IMR-90 (cell line): ENCODE data around the gene SYT11. TPM values are rescaled to one million over a fixed set of nuclear protein-coding genes. Genes with fewer than 3 reads are reported as not detected.

ENCODE experiments used
- ATAC-seq: fragments of 200-7000 bp; cut with Tn5 transposase; 2 replicates; pipeline ENCODE4 v1.9.1; 2020; ENCODE audit warnings: low read depth, mild to moderate bottlenecking, moderate library complexity
- BruUV-seq: library from RNA; stranded (reverse); fragments of 400-500 nt; replicated peaks from 2 replicates; lab custom pipeline; 2021; lab: Mats Ljungman, UMichigan
- CTCF ChIA-PET: fragments of 300-600 bp; formaldehyde crosslinking; extraction: SDS; loops from one replicate; lab custom pipeline; 2021; ENCODE audit warnings: antibody characterized with exemption; lab: Yijun Ruan, JAX
- POLR2A ChIA-PET: fragments of 300-600 bp; sonication (Branson Sonifier 250); formaldehyde crosslinking; loops from one replicate; lab custom pipeline; 2022; ENCODE audit warnings: antibody characterized with exemption; ENCODE audit not compliant: unreplicated experiment; lab: Charles Lee
- DNase-seq: peaks from one replicate; pipeline ENCODE4 v3.0.0; 2013
- H2AFZ ChIP-seq: replicated peaks from 2 replicates; pipeline ENCODE3; 2013; ENCODE audit warnings: low read length, mild to moderate bottlenecking; ENCODE audit not compliant: poor library complexity
- H2AK5ac ChIP-seq: 2 replicates; pipeline ENCODE4 v1.6.1; 2013; ENCODE audit warnings: low read depth, low read length, inconsistent platforms
- H2AK9ac ChIP-seq: replicated peaks from 2 replicates; pipeline ENCODE3; 2013; ENCODE audit warnings: mild to moderate bottlenecking, low read depth, low read length, moderate library complexity; ENCODE audit not compliant: poor library complexity
- H2BK120ac ChIP-seq: 2 replicates; pipeline ENCODE4 v1.6.1; 2013; ENCODE audit warnings: low read depth, low read length, inconsistent platforms
- H2BK15ac ChIP-seq: 3 replicates; pipeline ENCODE4 v1.6.1; 2013; ENCODE audit warnings: low read depth, low read length, inconsistent platforms
- H2BK20ac ChIP-seq: 2 replicates; pipeline ENCODE4 v1.6.1; 2013; ENCODE audit warnings: low read depth, mild to moderate bottlenecking, inconsistent platforms, low read length, moderate library complexity
- H2BK5ac ChIP-seq: 2 replicates; pipeline ENCODE4 v1.6.1; 2013; ENCODE audit warnings: mild to moderate bottlenecking, low read depth, low read length, inconsistent platforms; ENCODE audit not compliant: poor library complexity, severe bottlenecking
- H3K14ac ChIP-seq: replicated peaks from 2 replicates; pipeline ENCODE4 v1.6.1; 2013; ENCODE audit warnings: low read depth, low read length, inconsistent platforms
- H3K18ac ChIP-seq: 2 replicates; pipeline ENCODE4 v1.6.1; 2013; ENCODE audit warnings: low read depth, low read length, control low read depth
- H3K23ac ChIP-seq: 2 replicates; pipeline ENCODE4 v1.6.1; 2013; ENCODE audit warnings: low read depth, low read length, inconsistent platforms
- H3K27ac ChIP-seq: 2 replicates; pipeline ENCODE4 v1.5.1; 2013; ENCODE audit warnings: mild to moderate bottlenecking, control low read depth, low read length; ENCODE audit not compliant: insufficient read depth
- H3K27me3 ChIP-seq: 2 replicates; pipeline ENCODE4 v1.6.1; 2013; ENCODE audit warnings: low read length; ENCODE audit not compliant: control insufficient read depth, insufficient read depth
- H3K36me3 ChIP-seq: 2 replicates; pipeline ENCODE4 v1.6.1; 2013; ENCODE audit warnings: low read length, mixed read lengths; ENCODE audit not compliant: control insufficient read depth, insufficient read depth
- H3K4ac ChIP-seq: 2 replicates; pipeline ENCODE4 v1.6.1; 2013; ENCODE audit warnings: low read depth, low read length, inconsistent platforms
- H3K4me1 ChIP-seq: 2 replicates; pipeline ENCODE4 v1.6.1; 2013; ENCODE audit warnings: low read length, mixed read lengths; ENCODE audit not compliant: control insufficient read depth, insufficient read depth
- H3K4me2 ChIP-seq: 2 replicates; pipeline ENCODE4 v1.6.1; 2013; ENCODE audit warnings: low read depth, mild to moderate bottlenecking, control low read depth, low read length, moderate library complexity
- H3K4me3 ChIP-seq: 2 replicates; pipeline ENCODE4 v1.5.1; 2013; ENCODE audit warnings: low read depth, mild to moderate bottlenecking, control low read depth, low read length, moderate library complexity; ENCODE audit not compliant: insufficient read depth
- H3K56ac ChIP-seq: 2 replicates; pipeline ENCODE4 v1.6.1; 2013; ENCODE audit warnings: low read length, inconsistent platforms; ENCODE audit not compliant: insufficient read depth; ENCODE audit errors: extremely low read depth
- H3K79me1 ChIP-seq, 2 experiments: 2 replicates each; pipeline ENCODE4 v1.6.1; 2013; ENCODE audit warnings: low read length in 2 of 2, inconsistent platforms in 1 of 2, low read depth in 1 of 2
- H3K9ac ChIP-seq: 2 replicates; pipeline ENCODE4 v1.6.1; 2013; ENCODE audit warnings: low read depth, low read length, control low read depth
- H3K9me1 ChIP-seq: 2 replicates; pipeline ENCODE4 v1.6.1; 2013; ENCODE audit warnings: low read length, inconsistent platforms; ENCODE audit not compliant: insufficient read depth
- H3K9me3 ChIP-seq: 2 replicates; pipeline ENCODE4 v1.6.1; 2013; ENCODE audit warnings: low read length; ENCODE audit not compliant: control insufficient read depth, insufficient read depth
- H4K20me1 ChIP-seq: 2 replicates; pipeline ENCODE4 v1.6.1; 2013; ENCODE audit warnings: low read length, inconsistent platforms; ENCODE audit not compliant: insufficient read depth
- H4K5ac ChIP-seq: 2 replicates; pipeline ENCODE4 v1.6.1; 2013; ENCODE audit warnings: mild to moderate bottlenecking, low read depth, low read length, control low read depth
- H4K8ac ChIP-seq, 2 experiments: 2 replicates each; pipeline ENCODE4 v1.6.1; 2013; ENCODE audit warnings: low read depth in 2 of 2, low read length in 2 of 2, control low read depth in 1 of 2, inconsistent platforms in 1 of 2
- H4K91ac ChIP-seq: 2 replicates; pipeline ENCODE4 v1.6.1; 2013; ENCODE audit warnings: low read depth, low read length, inconsistent platforms; ENCODE audit not compliant: insufficient read depth
- BHLHE40 ChIP-seq: fragments of 150-350 bp; IDR thresholded peaks from 2 replicates; pipeline ENCODE4 v1.6.1; 2016; ENCODE audit warnings: mild to moderate bottlenecking, low read depth, low read length
- CEBPB ChIP-seq: IDR thresholded peaks from 2 replicates; pipeline ENCODE4 v1.6.1; 2012; ENCODE audit warnings: low read depth, low read length, improper control_type of control experiment
- CHD1 ChIP-seq: IDR thresholded peaks from 2 replicates; pipeline ENCODE4 v1.6.1; 2012; ENCODE audit warnings: low read depth, low read length, improper control_type of control experiment
- CTCF ChIP-seq: conservative IDR thresholded peaks from 2 replicates; pipeline ENCODE4 v1.5.1; 2012; ENCODE audit warnings: mild to moderate bottlenecking, low read depth, low read length, improper control_type of control experiment
- ELK1 ChIP-seq: fragments of 150-350 bp; IDR thresholded peaks from 2 replicates; pipeline ENCODE4 v1.6.1; 2016; ENCODE audit warnings: low read depth, mild to moderate bottlenecking, low read length, moderate library complexity, borderline replicate concordance
- FOS ChIP-seq: fragments of 150-350 bp; IDR thresholded peaks from 2 replicates; pipeline ENCODE4 v1.6.1; 2016; ENCODE audit warnings: low read depth, low read length
- MAFK ChIP-seq: IDR thresholded peaks from 2 replicates; pipeline ENCODE4 v1.6.1; 2012; ENCODE audit warnings: low read depth, low read length, improper control_type of control experiment
- MAZ ChIP-seq: IDR thresholded peaks from 2 replicates; pipeline ENCODE4 v1.6.1; 2012; ENCODE audit warnings: low read depth, mild to moderate bottlenecking, low read length, improper control_type of control experiment, moderate library complexity, borderline replicate concordance
- MXI1 ChIP-seq: IDR thresholded peaks from 2 replicates; pipeline ENCODE4 v1.6.1; 2012; ENCODE audit warnings: low read depth, mild to moderate bottlenecking, low read length, moderate library complexity, borderline replicate concordance
- NFE2L2 ChIP-seq: fragments of 150-350 bp; IDR thresholded peaks from 2 replicates; pipeline ENCODE4 v1.6.1; 2016; ENCODE audit warnings: low read depth, mild to moderate bottlenecking, low read length
- POLR2A ChIP-seq: IDR thresholded peaks from 2 replicates; pipeline ENCODE4 v1.6.1; 2012; ENCODE audit warnings: mild to moderate bottlenecking, low read depth, low read length
- RCOR1 ChIP-seq: IDR thresholded peaks from 2 replicates; pipeline ENCODE4 v1.6.1; 2012; ENCODE audit warnings: mild to moderate bottlenecking, low read length, improper control_type of control experiment; ENCODE audit not compliant: insufficient replicate concordance
- RFX5 ChIP-seq: IDR thresholded peaks from 2 replicates; pipeline ENCODE4 v1.8.0; 2012; ENCODE audit warnings: low read depth, mild to moderate bottlenecking, low read length, moderate library complexity
- USF2 ChIP-seq: fragments of 150-350 bp; IDR thresholded peaks from 2 replicates; pipeline ENCODE4 v1.6.1; 2017; ENCODE audit warnings: mild to moderate bottlenecking, antibody characterized with exemption, low read length, low read depth
- WGBS, 2 experiments: methylation state at CpG; one replicate each; pipeline versions ENCODE4 v1.1.5 to v1.1.7; 2013; ENCODE audit warnings: missing lambda C conversion rate in 2 of 2; ENCODE audit not compliant: insufficient read length in 1 of 2; ENCODE audit errors: extremely low coverage in 2 of 2; 5-methylcytosine and 5-hydroxymethylcytosine counted together
- dilution Hi-C: fragments of 300-500 bp; cut with HindIII; formaldehyde crosslinking; loops from one replicate; pipeline ENCODE4 v1.14.3; 2018; ENCODE audit warnings: low sequenced_read_pairs; ENCODE audit not compliant: unreplicated experiment
- in situ Hi-C: fragments of 300-500 bp; cut with MboI; formaldehyde crosslinking; loops from 3 replicates; pipeline ENCODE4 v1.14.3; 2019; ENCODE audit warnings: low sequenced_read_pairs, inconsistent platforms, mixed read lengths
- intact Hi-C: fragments of 100-400 bp; cut with micrococcal nuclease; formaldehyde crosslinking; loops from 2 replicates; pipeline ENCODE4 v1.10.0; 2022
- polyA plus RNA-seq, 3 experiments: library from polyadenylated mRNA; depleted of rRNA; stranded (reverse); fragments of >200 nt; gene quantifications; 2 replicates each; pipeline ENCODE4 v1.2.3, GENCODE V29; 2012; ENCODE audit warnings: low replicate concordance in 1 of 3
- total RNA-seq: library from RNA; depleted of rRNA; stranded (reverse); fragments of >200 nt; gene quantifications from 2 replicates; pipeline ENCODE4 v1.2.3, GENCODE V29; 2012

Gene SYT11
- total and polyA plus RNA-seq, 2 of the 4 experiments (the other 2 are of a cell fraction) = 22.9 to 43.7 TPM

GRCh38 chr1:155867766-155868165 lies 8.4 kb downstream of the SYT11 start:
- no peak overlapping the region for H3K18ac ChIP-seq
- H3K9me3 ChIP-seq = no peaks in the 10 kb centered on the region
- H3K56ac ChIP-seq = no peak overlapping the region
- no peak overlapping the region for H2AFZ ChIP-seq
- no peak overlapping the region for H2AK9ac ChIP-seq
- H3K9ac ChIP-seq = no peak overlapping the region
- no peak overlapping the region for H4K5ac ChIP-seq
- no peak overlapping the region for H3K23ac ChIP-seq
- H3K4me1 ChIP-seq = peaks cover 2% of the 10 kb centered on the region; the same call in 1 of the 2 replicates
- no peak for TF ChIP-seq RCOR1
- no peak for TF ChIP-seq NFE2L2
- TF ChIP-seq POLR2A = no peak
- TF ChIP-seq USF2 = no peak
- TF ChIP-seq MAZ = no peak
- no peak for TF ChIP-seq FOS
- TF ChIP-seq CTCF = no peak
- no peak for TF ChIP-seq CHD1
- no peak for TF ChIP-seq BHLHE40
- TF ChIP-seq MXI1 = no peak
- TF ChIP-seq ELK1 = no peak
- no peak for TF ChIP-seq MAFK
- no peak for TF ChIP-seq RFX5
- TF ChIP-seq CEBPB = no peak
- DNase-seq (no peak), ATAC-seq (no peak)
- H3K4me2 ChIP-seq = no peak overlapping the region
- H2BK20ac ChIP-seq = no peak overlapping the region
- H4K8ac ChIP-seq = no peak overlapping the region
- H3K4me3 ChIP-seq = no peak overlapping the region
- no peak overlapping the region for H2BK15ac ChIP-seq
- no peaks in the 10 kb centered on the region for H3K27me3 ChIP-seq
- CTCF ChIA-PET = no interaction called here
- peaks cover 6% of the 10 kb centered on the region; the same call in 1 of the 2 replicates for H3K9me1 ChIP-seq
- in situ Hi-C loops = no loop called here
- no peak overlapping the region for H2BK5ac ChIP-seq
- no TSS peak for BruUV-seq
- dilution Hi-C loops = no loop called here
- POLR2A ChIA-PET = no interaction called here
- no peaks in the 10 kb centered on the region; the same call in 1 of the 2 replicates for H4K20me1 ChIP-seq
- H2AK5ac ChIP-seq = no peak overlapping the region
- intact Hi-C loops = no loop called here
- no peak overlapping the region for H2BK120ac ChIP-seq
- no peak overlapping the region for H4K91ac ChIP-seq
- peaks cover 17% of the 10 kb centered on the region for H3K36me3 ChIP-seq
- no peak overlapping the region for H3K27ac ChIP-seq
- peaks cover 17 to 55% of the 10 kb centered on the region in 2 experiments for H3K79me1 ChIP-seq
- 100% methylated on average over 1 of the region's 8 CpGs; no CpG with 5 or more reads in 1 of the 2 experiments for WGBS, 2 experiments
- H3K4ac ChIP-seq = no peak overlapping the region
- H3K14ac ChIP-seq = no peak overlapping the region
